NCI-H2081 treated with DMSO at 0.1 percent for 48 hours (cell line): Measurements from ENCODE around the gene VSIR.

Experiments
- DNase-seq: peaks from one replicate; lab custom pipeline; 2025; lab: John Stamatoyannopoulos, UW

Gene VSIR

DNA sequence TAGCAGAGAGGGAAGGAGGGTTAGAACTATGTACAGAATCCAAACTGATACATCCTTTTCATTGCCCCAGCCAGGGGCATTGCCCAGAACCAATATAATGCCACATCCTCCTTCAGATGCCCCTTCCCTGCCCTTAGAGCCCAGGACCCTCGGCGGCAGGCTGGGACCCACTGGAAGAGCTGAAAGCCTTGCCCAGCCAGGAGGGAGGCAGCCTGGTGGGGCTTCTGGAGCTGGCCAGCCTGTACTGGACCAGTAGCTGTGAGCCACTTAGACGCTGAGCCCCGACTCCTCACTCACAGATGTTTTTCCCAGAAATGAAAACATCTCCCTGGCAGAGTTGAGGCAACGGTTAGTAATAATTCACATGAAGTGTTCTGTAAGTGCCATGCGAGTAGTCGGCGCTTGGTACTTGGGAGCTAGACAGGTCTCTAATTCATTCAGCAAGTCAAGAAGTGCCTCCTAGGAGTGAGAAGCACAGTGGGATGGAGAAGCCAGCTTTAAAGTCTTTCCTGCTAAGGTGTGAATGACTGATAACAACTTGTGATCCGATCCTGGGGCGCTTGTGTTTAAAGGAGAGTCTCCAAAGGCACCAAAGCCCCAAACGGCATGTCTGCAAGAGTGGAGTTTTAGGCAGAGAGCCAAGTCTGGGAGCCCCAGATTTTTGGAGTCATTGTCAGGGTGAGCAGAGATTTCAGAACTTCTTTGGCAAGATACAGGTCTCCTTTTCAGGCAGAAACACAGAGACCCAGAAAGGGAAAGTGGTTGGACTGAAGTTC, 9.8 kb downstream of the VSIR start:
- DNase-seq: no peak

DNA sequence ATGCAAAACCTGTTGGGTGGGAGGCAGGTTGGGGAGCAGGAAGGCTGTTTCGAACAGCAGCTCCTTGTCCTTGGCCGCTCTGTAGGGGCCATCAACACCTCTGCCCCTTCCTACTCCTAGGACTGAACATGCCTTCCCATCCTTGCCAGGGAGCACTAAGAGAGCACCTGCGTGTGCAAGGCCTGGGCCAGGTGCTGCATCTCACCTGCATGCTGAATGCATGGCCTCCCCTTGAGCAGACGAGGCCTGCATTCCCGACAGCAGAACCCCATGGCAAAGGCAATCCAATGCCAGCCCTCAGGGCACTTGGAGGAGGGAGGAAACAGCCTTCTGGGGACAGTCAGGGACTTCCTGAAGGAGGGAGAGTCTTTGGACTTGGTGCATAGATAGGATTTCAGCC, 11.0 kb downstream of the VSIR start:
- DNase-seq: no peak

DNA sequence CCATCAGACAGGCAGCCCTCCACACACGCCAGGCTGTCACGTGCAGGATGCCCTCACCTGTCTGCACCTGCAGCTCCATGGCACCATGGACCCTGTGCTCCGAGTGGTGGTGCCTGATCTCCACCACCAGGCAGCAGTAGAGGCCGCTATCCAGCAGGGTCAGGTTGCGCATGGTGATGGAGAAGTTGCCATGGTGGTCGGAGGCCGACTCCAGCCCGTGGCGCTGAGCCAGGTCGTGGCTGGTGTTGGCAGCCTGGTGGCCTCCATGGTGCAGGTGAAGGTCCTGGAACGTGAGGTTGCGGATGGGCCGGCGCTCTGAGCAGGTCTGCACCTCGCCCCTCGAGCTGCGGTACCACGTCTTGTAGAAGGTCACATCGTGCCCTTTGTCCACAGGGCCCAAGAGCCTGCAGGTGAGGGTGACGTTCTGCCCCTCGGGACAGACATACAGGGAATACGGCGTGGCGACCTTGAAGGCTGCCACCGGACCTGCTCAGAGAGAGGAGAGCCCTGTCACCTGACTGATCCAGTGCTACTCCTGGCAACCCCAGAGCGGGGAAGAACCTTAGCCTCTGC, 11.7 kb downstream of the VSIR start:
- DNase-seq: no peak

DNA sequence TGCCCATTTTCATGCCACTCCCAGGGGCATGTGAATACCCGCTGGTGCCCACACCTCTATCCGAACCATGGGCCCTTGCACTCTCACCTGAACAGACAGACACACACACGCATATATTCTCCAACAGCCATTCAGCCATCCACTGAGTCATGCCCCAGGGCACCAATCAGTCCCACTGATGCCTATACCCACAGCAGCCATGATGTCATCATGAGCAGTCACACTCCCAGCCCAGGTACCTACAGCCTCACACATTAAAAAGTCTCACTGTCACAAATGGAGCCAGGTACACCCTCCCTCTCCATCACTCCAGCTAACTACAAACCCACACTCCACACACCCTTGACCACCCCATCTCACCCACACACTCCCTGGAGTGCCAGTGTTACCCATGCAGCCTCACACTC, 12.2 kb downstream of the VSIR start:
- DNase-seq: no peak

DNA sequence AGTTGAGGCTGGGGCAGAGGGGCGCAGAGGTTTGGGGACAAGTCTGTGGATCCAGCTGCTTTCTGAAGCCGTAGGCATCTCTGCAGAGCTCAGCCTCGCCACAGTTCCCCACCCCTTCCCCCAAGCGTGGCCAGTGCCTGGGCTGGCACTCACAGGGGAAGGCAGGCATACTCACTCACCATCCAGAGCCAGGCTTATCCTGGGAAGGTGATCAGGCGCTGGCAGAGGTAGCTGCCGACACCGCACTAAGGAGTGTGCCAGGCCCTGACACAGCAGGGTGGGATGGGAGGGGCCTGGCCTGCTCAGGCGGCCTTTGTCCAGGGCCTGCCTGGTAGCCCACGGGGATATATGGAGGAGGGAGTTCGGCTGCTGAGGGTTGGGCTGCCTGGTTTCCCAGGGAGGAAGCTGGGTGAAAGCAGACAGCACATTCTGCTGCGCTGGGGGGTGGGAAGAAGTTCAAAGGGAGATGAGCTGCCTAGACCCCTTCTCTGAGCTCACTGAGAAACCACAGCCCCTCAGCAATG, 15.9 kb downstream of the VSIR start:
- DNase-seq: no peak

DNA sequence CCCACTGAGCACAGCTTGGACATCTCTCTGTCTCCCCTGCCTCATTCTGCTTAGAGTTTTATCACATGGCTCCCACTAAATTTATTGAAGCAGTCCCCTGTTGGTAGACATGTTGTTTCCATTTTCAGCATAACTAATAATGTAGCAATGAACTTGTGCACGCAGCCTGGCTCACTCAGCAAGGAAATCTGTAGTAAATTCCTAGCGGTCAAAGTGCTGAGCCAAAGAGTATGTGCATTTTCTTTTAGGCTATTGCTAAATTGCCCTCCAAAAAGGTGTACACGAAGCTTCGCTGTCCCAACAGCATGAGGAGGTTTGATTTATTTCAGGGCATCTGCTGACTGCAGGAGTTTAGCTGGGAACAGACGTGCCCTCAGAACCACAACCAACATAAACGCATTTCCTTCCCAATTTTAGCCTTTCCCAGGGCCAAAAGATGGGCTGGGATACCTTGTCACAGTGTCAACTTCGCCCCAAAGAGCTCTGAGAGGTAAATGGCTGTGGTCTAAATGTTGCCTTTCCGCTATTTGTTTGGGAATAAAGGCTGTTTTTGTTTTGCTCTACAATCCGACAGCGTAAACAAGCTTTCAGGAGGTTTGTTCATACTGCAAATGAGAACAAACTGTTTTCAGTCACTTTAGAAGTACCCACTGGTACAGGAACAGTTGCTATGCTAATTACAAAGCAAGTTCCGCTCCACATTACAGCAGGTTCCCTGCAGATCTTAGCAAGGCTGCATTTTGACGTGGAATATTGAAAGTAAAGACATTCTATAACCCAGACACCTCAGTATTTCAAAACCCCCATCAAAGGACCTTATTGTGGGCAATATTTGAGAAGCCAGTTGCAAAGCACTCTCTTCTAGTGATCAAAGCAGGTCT, 16.8 kb downstream of the VSIR start:
- DNase-seq: no peak

DNA sequence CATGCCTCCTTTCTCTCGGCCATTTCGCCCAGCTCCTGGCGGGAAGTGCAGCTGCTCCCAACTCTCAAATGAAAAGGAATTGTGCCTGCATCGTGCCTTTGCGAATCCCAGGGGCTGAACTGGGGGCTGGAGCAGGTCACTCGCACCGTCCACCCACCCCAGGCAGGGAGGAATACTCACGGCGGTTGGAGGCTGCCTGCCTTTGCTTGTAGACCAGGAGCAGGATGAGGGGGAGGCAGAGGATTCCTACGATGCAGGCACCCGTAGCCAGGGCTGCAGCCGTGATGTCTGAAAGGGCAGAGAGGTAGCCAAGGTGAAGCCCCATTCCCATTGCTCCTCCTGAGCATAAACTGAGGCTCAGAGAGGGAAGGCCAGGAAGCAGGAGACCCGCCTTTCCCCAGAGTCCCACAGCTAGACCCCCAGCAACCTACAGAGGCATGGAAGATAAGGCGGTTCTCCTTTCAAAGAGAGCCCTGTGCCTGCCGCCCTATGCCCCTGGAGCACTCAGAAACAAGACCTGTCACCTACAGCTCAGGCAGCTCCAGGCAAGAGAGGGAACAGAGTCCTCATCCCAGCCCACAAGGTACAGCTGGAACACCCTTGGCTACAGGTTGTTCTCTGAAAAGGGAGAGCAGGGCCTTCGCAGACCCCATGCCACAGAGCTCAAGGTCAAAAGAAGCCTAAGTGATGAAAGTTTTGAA, 18.0 kb downstream of the VSIR start:
- no peak for DNase-seq

DNA sequence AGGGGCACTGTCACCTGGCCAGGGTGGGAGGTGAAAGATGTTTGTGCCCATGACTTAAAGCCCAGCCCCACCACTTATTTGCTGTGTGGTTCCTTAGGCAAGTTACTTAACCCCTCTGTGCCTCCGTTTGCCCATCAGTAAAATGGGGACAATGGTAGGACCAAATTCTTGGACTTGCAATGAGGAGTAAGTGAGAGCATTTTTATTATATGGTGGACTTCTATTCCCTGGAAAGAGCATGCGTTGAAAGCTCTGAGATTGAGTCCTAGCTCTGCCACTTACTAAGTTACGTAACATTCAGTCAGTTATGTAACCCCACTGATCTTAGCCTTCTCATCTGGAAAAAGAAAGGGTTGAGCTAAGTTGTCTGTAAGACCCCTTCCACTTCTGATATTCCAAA, 18.8 kb downstream of the VSIR start:
- DNase-seq: no peak

DNA sequence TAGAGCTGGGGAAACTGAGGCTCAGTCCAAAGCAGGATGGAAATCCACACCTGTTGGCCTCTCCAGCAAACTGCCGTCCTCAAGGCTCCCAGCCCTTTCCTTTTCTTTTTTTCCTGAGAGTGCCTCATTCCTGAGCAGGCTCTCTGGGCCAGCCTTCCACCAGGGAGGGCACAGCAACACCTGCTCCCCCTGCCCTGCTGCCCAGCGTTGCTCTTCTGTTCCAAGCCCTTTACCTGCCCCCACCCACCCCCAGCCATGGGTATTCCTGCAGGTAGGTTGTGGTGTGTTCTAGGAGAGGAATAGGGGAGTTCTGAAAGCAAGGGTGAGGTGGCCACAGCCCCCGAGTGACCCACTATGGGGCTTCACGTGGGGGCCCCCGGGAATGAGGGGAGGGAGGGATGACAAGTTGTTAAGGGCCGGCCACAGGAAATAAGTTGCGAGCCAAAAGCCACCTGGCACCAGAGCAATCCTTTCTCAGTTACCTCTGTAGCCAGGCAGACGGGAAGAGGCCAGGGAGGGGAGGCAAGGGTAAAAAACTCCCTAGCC, 19.3 kb downstream of the VSIR start:
- no peak for DNase-seq

DNA sequence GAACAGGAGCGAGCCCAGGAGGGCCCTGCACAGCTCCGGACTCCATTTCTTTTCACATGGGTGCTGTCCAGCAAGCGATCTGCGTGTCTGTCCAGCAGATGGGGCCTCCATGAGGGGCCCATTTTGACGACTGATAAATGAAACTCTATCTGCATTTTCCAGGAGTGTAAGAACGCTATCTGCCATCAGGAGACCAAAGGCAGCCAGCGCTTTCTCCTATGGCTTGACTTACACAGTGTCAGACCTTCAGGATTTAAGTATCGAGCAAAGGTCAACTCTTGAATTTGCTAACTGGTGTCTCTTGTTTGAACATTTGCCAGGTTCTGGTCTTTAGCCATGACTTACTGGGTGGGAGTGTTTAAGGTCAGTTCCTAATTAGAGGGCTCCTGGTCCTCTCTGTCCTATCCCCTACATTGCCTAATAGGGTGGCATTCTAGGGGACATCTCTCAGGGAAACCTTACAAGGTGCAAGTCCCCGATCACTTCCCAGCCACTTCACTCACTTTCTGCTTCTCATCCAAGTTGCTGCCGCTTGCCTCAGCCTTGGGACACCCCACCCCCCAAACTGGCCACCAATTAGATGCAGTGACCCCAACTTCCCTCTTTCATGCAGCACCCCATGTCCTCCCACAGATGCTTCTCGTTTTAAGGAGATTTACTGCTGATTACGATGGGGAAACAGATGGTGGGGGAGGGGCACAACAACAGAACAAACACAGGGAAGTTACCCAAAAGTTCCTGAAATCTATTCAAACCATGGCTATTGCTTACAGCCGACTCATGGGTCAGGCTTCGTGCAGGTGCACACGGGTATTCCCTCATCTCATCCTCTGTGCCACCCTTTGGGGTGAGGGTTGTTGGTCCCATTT, 20.0 kb downstream of the VSIR start:
- DNase-seq: no peak

DNA sequence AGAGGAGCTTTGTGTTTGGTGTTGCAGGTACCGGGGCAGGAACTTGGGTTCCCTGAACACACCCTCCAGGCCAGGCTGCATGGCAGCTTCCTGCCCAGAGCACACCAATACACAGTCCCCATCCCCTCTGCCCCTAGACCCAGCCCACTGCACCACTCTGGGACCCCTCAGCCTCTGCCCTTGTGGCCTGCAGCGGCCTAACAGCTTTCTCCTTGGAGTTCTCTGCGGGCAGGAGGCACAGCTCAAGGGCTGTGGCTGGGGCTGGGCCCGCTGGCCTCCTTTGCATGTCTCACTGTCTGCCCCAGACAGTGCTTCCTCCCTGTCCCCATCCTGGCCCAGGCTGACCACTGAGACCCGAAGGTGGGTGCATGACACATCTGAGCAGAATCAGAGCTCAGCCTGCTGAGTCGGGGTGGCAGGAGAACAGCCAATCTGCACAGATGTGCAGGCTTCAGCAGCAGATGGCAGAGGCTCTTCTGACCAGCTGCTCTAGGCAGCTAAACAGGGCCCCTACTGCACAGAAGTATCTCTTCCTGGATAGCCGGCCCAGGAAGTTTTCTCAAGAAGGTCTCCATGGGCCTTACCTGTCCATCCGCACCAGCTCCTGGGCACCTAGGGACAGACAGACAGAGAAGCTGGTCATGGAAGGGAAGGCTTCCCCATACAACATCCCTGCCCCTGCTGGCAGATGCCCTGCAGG, 20.8 kb downstream of the VSIR start:
- no peak for DNase-seq

DNA sequence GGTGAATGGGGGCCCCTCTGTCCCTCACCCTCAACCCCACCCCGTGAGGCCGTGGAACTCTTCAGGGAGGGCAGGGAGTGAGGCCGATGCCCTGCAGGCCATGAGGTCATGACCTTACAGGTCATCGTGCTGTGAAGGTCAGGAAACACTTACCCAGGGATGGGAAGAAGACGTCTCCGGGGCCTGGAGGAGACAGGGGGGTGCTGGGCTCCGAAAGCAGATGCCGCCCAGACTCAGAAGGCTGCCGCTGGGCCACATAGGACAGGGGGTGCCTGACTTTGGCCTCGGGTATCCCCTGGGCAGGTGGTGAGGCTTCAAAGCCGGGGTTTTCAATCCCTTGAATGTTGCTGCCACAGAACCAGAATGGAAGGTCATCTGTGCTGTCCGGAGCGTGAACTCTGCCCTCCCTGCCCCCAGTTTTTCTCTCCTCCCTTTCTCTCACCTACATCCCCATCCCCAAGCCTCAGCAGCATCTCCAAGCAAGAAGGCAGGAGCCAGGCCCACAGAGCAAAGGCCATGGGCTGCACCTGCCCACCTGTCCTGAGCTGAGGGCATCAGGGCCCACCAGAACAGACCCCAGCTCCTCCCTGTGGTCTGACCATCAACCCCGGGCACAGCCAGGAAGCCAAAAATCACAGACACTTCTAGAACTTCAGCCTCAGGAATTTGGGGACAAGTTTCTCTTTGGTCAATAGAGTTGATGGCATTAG, 21.6 kb downstream of the VSIR start:
- DNase-seq: no peak

DNA sequence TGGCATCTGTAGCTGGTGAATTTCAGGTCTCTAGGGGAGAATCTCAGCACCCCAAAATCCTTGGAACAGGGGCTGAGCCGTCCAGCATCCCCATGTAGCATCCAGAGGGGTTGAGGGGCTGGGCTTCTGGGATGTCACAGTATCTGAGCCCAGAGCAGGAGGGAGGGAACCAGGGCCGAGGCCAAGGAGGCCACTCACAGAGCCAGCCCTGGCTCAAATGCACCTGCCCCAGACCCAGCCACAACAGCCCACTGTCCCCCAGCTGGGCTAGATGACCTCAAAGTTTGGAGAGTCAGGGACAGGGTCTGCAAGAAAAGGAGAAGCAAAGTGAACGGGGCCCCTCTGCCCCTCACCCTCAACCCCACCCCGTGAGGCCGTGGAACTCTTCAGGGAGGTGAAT, 22.3 kb downstream of the VSIR start:
- no peak for DNase-seq

DNA sequence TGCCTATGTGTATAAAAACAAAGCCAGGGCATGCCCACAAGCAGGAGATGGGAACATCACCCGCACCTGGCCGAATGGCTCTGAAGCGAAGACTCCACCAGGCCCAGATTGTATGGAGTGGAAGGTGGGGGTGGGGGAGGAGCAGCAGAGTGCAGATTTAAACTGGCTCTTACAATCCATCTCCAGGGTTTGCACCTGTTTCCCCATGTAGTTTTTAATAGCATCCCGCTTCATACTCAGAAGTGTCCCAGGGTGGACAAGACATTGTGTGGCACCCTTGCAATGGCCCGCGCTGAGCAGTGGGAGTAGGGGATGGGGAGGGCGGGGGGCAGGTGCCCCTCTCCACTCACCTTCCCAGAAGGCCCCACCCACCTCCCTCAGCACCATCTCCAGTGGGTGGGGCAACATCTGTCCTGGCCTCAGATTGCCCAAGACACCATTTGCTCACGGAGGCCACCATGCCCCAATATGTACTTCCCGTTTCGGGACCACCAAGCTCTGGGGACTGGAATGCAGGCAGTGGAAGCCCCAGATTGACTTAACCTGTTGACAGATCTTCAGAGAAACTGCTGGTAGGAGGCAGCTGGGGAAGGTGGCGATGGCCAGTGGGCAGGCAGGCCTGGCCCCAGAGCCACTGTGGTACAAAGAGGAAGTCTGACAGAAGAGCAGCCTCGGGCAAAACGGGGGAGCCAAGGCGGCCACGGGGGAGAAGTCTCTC, 23.0 kb downstream of the VSIR start:
- DNase-seq: no peak

DNA sequence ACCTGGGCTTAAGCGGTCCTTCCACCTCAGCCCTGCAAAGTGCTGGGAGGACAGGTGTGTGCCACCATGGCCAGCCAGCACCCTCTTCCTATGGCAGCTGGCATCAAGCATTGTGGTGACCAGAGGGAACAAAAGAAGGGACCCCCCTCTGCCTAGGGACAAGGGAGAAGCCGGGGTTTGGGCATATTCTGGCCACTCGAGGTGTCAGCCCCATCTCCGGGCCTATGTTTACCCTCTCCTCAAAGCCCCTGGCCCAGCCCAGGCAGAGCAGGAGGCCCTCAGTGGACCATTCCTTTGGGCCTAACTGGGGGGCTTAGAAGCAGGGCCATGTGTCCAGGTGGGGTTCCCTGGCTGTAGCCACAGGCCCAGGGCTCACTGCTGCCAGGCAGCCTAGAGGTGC, 23.9 kb downstream of the VSIR start:
- no peak for DNase-seq

DNA sequence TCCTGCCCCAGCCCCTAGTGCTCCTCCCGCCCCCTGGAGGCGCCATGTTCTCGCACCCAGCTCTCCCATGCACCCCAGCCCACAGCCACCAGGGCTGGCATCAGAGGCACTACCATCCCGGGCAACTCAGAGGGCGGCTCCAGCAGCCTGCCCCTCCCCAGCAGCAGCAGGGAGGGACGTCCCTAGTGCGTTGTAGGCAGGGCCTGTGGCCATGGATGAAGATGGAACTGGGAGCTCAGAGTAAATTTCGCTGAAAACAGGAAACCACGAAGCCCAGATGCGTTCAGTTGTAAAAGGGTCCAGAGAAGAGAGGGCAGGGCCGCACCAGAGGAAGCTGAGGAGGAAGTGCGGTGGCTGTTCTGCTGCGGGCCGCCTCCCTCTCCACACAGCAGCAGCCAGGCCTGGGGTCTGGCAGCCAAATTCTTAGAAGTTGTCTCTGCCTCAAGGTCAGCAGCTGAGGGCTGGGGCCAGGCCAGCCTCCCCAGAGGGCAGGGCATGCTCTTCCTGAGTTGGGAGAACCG, 24.6 kb downstream of the VSIR start:
- no peak for DNase-seq

DNA sequence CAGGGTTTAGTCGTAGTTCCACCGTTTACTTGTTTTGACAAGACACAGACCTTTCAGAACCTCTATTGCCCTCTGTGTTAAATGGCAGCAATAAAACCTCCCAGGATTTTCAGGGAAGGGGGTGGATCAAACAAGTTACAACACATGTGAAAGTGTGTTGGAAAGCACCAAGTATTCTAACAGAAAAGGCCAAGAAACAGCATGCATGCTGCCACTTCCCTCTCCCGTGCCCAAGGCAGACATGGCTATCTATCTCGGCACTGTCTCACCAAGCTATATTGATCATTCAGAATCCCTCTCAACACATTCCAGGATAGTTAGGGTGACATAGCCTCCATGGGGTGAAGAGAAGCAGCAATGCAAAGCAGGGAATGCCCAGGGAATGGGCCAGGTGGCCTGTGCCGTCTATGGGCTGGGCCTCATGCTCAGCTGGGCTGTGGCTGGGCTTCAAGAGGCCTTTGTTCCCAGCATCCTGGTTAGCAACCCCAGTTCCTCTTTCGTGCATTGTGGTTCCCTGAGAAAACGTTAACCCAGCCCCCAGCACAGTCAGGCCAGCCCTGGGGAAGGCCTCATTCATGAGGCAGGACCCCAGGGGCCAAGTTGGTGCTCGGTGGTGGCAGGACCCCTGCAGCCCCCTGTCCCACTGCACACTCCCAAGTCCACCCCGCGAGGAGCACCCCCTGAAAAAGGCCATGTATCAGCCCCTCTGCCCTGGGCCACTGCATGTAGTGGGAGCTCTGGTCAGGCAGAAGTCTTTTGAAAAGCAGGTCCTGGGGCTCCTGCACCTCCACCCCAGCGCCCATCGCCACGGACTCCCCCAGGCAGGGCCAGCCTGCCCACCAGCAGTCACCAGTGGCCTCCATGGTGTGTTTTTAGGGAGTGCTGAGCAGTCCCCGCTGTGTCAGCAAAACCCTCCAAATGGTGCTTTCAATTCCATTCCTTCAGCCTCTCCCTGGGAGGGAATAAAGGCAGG, 25.5 kb downstream of the VSIR start:
- no peak for DNase-seq
